GM18951 (cell line): Measurements from ENCODE around the gene NUP93.

Source experiments
- POLR2A ChIP-seq: IDR thresholded peaks from 4 replicates; pipeline ENCODE4 v1.6.1; 2011; ENCODE audit warnings: mild to moderate bottlenecking; ENCODE audit not compliant: insufficient read length, insufficient read depth; ENCODE audit errors: extremely low read depth
- in situ Hi-C: fragments of 300-500 bp; cut with MboI; formaldehyde crosslinking; loops from one replicate; pipeline ENCODE4 v1.12.0; 2022; ENCODE audit warnings: low sequenced_read_pairs, mixed read lengths, inconsistent platforms; ENCODE audit not compliant: unreplicated experiment

The NUP93 gene

DNA sequence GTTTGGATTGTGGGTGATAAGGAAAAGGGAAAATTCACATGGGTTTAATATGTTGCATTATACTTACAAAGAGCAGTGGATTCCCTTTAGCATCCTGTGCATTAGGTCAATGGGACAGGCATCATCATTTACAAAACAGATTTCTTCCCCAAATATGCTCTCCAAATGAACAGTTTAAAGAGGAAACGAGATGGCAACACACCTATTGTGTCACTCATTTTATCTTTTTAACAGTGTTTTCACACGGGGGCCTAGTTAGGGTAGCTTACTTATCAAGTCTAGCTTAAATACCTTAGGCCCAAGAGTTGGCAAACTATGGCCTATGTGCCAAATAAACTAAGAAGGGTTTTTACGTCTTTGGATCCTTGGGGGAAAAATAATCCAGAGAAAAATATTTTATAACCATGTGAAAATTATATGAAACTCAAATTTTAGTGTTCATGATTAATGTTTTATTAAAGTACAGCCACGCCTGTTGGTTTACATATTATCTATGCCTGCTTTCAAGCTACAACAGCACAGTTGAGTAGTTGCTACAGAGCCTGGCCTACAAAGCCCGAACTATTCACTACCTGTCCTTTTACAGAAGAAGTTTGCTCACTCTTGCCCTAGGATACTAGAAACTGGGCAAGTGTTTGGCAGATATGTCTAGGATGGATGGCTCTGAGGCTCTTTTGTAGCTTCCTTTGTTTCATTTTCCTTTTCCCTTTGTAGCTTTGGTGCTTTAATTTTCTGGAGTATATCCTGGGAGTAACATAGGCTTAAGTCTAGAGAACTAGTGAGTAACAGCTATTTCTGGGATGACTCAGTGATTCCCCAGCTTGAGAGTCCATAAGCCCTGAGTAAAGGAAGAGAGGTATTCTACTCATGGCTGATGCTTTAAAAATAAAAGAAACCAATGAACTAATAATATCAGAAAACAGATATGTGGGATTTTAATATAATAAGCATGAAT lies 12.4 kb downstream of the NUP93 start:
- no peak for TF ChIP-seq POLR2A
- in situ Hi-C loops: no loop called here

DNA sequence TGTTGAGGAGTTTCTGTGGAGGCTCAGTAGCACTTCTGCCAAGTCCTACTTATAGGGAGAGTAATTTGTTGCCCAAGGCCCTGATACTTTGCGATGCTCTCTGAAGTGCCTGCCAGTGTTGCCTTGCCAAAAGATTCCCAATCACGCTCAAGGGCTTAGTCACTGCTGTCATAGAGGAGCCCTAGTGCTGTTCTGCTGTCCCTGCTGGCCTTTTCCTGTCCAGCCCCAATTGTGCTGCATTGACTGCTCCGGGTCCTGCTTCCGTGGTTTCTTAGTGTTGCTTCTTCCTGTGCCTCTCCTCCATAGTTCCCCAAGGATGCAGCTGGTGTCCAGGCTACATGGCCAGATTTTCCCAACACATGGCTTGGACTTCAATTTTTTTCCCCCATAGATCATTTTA lies 13.9 kb downstream of the NUP93 start:
- in situ Hi-C loops: no loop called here
- no peak for TF ChIP-seq POLR2A

DNA sequence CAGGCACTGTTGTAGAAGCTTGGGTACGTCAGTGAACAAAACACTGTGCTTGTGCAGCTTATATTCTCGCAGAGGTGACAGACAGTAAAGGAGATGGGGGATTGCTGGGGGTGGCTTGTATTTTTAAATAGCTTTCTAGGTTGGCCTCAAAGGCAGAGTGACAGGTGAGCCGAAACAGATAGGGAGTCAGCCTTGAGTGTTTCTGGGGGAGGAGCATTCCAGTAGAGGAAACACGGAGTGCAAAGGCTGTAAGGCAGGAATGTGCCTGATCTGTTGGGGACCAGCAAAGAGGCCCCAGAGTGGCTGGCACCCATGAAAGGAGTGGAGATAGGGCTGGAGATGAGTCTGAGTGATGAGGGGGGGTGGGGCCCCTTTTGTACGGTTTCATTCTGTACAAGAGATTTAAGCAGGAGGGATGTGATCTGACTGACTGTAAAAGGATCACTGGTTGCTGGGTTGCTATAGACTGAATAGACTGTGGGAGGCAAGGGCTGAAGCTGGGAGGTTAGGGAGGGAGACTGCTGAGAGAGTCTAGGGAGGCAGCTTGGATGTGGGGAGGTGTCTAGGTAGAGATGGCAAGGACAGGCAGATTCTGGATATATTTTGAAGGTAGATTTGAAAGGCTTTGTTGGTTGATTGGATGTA lies 15.2 kb downstream of the NUP93 start:
- in situ Hi-C loops: no loop called here
- TF ChIP-seq POLR2A: no peak

DNA sequence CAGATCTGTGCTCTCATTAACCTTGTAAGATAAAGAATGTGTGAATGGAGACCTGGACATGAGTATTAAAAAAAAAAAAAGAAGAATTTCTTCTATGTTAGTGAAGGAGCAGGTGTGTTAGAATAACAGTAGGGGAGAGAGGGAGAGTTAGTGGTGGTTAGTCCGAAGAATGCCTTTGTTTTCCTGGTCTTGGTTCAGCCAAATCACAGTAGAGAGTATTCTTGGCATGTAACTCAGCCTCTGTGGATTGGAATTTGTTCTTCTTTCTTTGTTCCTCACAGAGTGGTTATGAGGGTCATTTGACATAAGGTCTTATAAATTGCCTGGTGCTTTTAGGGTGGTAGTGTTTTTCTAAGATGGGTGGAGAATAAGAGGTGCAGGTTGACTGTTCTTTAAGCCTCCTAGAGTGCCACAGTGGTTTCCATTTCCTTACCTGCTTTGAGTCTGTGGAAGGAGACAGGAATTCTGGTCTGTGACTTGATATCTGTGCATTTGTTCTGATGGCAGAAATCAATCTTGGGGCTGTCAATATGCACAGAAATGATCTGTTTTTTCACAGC lies 17.6 kb downstream of the NUP93 start:
- in situ Hi-C loops: no loop called here

DNA sequence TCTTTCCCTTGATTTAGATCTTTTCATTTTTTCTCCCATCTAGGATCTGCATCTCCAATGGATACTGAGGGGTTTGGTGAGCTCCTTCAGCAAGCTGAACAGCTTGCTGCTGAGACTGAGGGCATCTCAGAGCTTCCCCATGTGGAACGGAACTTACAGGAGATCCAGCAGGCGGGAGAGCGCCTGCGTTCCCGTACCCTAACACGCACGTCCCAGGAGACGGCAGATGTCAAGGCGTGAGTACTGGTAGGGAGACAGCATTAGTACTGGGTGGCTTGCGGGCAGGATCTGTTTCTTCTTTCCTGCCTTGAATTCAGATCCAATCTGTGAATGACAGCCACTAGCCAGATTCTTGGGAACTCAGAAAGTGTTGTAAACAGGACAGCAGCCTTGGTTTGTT lies 18.3 kb downstream of the NUP93 start:
- in situ Hi-C loops: no loop called here
- no peak for TF ChIP-seq POLR2A

More for the DNA sequence above, 17.6 kb downstream of the NUP93 start:
- TF ChIP-seq POLR2A: no peak

DNA sequence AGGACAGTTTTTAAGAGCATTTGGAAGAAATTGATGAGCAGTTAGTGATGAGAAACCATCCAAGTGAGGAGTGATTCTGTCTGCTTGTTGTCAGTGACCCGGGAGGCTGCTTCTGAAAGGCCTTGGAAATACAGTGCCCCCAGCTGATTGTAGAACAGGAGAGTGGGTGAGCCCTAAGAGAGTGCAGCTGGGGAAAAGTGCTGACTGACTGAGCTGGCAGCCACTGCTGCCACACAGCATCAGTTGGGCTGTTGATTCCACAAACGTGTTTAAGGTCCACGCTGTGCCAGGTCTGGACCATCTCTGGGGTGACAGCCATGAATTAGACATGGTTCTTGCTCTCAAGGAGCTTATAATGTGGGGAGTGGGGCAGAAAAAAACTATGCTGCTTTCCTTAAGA lies 18.9 kb downstream of the NUP93 start:
- in situ Hi-C loops: no loop called here
- TF ChIP-seq POLR2A: no peak

DNA sequence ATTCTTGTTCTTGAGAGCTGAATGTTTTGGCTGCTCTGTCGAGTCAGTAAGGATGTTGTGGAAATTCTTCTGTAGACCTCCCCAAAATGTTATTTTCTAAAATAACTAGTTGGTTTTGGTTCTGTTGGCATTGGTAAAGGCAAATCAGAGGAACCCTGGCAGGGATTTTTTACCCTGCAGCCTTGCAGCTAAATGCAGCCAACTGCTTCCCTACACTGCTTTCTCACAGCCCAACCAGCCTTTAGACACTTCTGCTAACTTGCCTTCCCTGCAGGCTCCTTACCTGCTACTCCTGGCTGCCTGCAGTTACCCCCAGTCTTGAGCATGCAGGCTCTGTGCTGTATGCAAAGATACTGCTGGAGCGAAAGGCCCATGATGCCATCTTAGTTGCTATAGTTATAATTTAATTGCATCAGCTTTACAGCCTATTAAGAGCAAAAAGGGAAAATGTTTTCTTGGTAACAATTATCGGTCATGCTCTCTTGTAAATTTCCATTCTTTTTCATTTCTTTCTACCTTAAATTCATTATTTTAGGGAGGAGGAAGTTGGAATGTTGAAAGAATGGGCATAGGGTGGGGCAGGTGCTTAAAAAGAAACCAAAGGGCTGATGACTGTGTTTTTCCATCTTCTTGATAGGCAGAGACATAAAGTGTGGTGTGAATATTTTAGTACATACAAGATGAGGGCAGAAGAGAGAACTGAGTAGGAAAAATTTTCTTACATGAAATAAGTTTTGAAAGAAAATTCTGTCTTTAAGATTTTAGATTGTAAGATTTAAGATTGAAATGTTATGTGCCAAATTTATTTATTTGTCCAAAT lies 20.0 kb downstream of the NUP93 start:
- TF ChIP-seq POLR2A: no peak
- in situ Hi-C loops: no loop called here

DNA sequence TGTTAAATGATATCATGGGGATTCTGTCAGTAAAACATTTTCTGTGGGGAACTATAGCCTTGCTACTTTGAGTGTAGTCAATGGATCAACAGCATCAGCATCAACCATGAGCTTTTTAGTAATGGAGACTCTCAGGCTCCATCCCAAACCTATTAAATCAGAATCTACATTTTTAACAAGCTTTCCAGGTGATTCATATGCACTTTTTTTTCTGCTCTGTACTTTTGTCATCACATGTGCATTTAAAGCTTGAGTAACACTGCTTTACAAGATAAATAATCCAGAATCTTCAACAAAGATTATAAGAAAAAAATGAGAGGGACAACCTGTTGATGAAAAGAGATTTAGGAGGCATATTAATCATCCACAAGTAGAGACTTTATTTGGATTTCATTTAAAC lies 23.5 kb downstream of the NUP93 start:
- TF ChIP-seq POLR2A: no peak
- in situ Hi-C loops: no loop called here

DNA sequence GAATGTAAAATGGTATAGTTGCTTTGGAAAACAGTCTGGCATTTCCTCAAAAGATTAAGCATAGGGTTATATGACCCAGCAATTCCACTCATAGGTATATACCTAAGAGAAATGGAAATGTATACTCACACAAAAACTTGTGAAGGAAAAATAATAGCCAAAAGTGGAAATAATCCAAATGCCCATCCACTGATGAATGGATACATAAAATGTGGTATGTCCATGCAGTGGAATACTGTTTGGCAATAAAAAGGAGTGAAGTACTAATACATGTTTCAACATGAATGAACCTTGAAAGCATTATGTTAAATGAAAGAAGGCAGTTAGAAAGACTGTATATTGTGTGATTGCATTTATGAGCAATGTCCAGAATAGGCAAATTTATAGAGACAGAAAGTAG lies 25.1 kb downstream of the NUP93 start:
- in situ Hi-C loops: no loop called here
- no peak for TF ChIP-seq POLR2A

DNA sequence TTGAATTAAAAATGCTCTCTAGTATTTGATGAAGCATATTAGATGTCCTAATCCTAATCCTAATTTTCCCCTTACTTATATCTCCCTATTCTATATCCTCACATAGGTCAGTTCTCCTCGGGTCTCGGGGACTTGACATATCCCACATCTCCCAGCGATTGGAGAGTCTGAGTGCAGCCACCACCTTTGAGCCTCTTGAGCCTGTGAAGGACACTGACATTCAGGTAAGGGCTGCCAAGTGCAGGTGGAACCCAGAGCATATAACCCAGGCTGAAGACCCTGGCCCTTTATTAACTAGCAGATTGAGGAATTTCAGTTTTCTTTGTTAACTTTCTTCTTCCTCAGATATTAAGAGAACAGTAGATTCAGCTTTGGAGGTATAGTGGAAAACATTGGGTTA lies 28.5 kb downstream of the NUP93 start:
- no peak for TF ChIP-seq POLR2A
- in situ Hi-C loops: no loop called here

DNA sequence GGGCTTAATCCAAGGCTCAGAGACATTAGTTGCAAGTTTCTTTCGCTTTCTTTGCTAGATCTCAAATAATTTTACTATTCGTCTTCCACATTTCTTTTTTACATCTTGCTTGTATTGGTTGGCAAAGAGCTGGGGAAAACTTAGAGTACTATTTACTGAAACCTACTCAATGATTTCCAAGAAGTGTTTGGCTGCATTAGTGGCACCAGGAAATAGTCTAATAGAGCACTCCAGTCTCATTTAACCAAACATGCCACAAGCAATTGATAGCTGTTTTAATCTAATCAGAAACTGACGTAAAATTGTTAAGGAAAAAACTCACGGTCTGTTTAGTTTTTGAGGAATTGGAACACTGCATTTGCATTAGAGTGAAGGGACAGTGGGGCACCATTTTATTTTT lies 29.0 kb downstream of the NUP93 start:
- no peak for TF ChIP-seq POLR2A
- in situ Hi-C loops: no loop called here

DNA sequence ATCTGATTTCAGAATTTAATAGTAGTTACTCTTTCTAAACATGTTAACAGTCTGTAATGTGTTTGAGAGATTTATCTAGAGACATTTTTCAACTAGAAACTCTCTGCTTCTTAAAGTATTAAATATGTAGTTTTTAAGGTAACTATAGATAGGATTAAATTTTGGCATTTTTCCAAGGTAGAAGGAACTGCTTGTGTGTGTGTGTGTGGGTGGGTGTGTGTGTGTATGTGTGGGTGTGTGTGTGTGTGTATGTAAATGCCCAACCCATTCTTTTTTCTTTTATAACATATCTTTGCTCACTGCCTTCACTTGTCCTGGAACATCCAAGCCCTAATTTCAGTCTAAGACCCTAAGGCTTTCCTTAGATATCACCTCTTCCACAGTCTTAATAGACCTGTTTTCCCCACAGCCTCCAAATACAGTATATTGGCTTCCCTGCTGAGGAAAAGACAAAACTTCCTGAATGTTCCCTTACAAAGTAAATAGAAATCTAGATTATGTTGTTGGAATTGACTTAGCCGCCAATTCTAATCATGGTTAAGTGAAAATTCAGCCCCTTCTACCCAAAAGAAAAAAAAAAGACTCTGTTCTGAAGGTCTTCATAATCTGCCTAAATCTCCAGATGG lies 33.5 kb downstream of the NUP93 start:
- TF ChIP-seq POLR2A: no peak
- in situ Hi-C loops: no loop called here

DNA sequence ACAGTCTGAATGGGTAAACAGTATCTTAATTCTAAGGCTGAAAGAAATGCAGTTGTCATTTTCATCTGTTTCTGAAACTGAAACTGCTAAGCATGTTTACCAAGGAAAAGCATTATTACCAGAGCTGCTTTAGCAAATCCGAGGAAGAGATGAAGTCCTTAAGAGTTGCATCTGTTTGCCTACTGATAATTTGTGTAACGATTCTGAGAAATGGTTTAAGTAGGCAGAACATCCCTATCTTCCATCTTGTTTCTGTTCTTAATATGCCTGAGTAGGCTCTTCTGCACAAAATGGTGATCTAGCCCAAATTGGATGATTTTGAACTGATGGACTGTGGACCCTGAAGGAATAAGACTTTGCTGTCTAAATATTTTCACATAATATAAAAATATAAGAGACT lies 34.9 kb downstream of the NUP93 start:
- no peak for TF ChIP-seq POLR2A
- in situ Hi-C loops: no loop called here

DNA sequence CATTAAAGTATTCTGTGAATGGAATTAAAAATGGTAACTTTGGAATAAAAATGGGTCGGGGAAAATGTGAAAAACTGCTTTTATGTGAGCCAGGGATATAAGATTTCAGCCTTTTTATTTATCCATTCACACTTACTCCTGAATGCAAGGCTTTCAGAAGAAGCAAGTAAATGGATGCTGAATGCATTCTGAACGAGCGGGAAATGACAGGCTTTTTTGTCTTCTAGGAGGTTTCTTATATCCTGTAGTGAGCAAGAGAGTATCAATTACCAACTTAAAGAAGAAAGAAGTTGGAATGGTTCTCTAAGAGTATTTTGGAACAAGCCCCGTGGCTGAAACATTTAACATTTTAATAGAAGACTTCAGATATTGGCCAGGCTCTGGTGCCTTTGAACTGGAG lies 36.0 kb downstream of the NUP93 start:
- in situ Hi-C loops: no loop called here
- TF ChIP-seq POLR2A: no peak
